Osteocyte (in vitro differentiated cells): ENCODE results near the gene TLCD3A. TPM values are rescaled to one million over a fixed set of nuclear protein-coding genes. Genes with fewer than 3 reads are reported as not detected.
"Not testable (repeated sequence)": the region's sequence is repeated elsewhere in the genome, so short reads cannot be mapped to it uniquely, and the experiment has no call there.

Source experiments
- DNase-seq: peaks from one replicate; pipeline ENCODE4 v3.0.0; 2021; ENCODE audit warnings: mixed read lengths; ENCODE audit not compliant: unreplicated experiment; ENCODE audit errors: extremely low spot score
- H3K27ac Mint-ChIP-seq: one replicate; pipeline ENCODE4 v1.8.0; 2021; ENCODE audit warnings: mild to moderate bottlenecking, mixed read lengths; ENCODE audit not compliant: unreplicated experiment
- H3K27me3 Mint-ChIP-seq: one replicate; pipeline ENCODE4 v1.8.0; 2021; ENCODE audit warnings: mixed read lengths; ENCODE audit not compliant: unreplicated experiment
- H3K36me3 Mint-ChIP-seq: one replicate; pipeline ENCODE4 v1.8.0; 2021; ENCODE audit warnings: mixed read lengths; ENCODE audit not compliant: unreplicated experiment
- H3K4me1 Mint-ChIP-seq: one replicate; pipeline ENCODE4 v1.8.0; 2021; ENCODE audit warnings: mixed read lengths; ENCODE audit not compliant: unreplicated experiment
- H3K4me3 Mint-ChIP-seq: one replicate; pipeline ENCODE4 v1.8.0; 2021; ENCODE audit warnings: mild to moderate bottlenecking, moderate library complexity, mixed read lengths; ENCODE audit not compliant: unreplicated experiment
- H3K9me3 Mint-ChIP-seq: one replicate; pipeline ENCODE4 v1.8.0; 2021; ENCODE audit warnings: mixed read lengths; ENCODE audit not compliant: unreplicated experiment
- total RNA-seq: library from RNA; stranded (reverse); gene quantifications from 2 replicates; pipeline ENCODE4 v1.2.1, GENCODE V29; 2021
- TF ChIP-seq, protein P1 (sequence below): fragments of 200-600 bp; sonication (generic); IDR thresholded peaks from 2 replicates; pipeline ENCODE4 v1.5.0; 2021; ENCODE audit warnings: antibody characterized with exemption, mild to moderate bottlenecking, moderate library complexity

The TLCD3A gene
- total RNA-seq, 1 donor from 2014 or later: 23.7 TPM

DNA sequence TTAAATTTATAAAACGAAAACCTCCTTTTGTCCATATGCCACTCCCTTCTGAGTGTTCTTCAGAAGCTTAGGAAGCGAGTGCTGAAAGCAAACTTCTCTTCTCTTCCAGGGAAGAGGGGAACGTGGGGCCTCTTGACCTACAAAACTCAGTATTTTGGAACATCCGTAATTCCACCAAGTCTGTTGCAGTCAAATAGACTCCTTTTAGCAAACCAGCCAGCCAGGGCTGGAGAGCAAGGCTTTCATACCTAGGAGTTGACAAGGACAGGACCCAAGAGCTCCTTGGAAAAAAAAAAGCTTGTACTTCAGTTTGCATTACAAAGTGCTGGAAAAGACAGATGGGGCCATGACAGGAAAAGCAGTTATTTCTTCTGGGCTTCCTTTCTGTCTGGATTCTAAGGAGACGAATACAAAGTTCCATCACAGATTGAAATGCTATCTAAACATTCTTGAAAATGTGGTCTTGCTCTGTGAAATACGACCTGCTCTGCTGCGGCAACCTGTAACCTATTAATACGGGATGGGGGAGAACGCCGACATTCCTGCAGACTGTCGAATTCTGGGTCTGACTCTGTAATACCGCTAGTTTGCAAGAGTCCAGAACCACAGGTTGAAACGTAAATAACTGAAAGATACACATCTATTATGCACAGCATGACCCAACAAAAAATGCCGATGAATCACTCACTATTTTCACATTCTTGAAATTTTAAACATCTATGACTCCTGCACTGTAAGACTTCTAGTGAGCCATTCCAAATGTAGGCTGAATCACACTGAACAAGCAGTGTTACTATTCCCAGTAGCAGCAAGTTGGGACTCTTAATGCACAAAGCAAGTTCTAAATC is 38.4 kb upstream of the TLCD3A start:
- H3K36me3 Mint-ChIP-seq: peaks cover 32% of the 10 kb centered on the region
- no peaks in the 10 kb centered on the region for H3K27me3 Mint-ChIP-seq
- no peak for DNase-seq
- no peaks in the 10 kb centered on the region for H3K9me3 Mint-ChIP-seq
- peak overlapping the region; percentile 37 for H3K4me3 Mint-ChIP-seq
- peak overlapping the region; percentile 87 for H3K27ac Mint-ChIP-seq
- peaks cover 34% of the 10 kb centered on the region for H3K4me1 Mint-ChIP-seq
- TF ChIP-seq, protein P1, sequence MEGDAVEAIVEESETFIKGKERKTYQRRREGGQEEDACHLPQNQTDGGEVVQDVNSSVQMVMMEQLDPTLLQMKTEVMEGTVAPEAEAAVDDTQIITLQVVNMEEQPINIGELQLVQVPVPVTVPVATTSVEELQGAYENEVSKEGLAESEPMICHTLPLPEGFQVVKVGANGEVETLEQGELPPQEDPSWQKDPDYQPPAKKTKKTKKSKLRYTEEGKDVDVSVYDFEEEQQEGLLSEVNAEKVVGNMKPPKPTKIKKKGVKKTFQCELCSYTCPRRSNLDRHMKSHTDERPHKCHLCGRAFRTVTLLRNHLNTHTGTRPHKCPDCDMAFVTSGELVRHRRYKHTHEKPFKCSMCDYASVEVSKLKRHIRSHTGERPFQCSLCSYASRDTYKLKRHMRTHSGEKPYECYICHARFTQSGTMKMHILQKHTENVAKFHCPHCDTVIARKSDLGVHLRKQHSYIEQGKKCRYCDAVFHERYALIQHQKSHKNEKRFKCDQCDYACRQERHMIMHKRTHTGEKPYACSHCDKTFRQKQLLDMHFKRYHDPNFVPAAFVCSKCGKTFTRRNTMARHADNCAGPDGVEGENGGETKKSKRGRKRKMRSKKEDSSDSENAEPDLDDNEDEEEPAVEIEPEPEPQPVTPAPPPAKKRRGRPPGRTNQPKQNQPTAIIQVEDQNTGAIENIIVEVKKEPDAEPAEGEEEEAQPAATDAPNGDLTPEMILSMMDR: no peak

DNA sequence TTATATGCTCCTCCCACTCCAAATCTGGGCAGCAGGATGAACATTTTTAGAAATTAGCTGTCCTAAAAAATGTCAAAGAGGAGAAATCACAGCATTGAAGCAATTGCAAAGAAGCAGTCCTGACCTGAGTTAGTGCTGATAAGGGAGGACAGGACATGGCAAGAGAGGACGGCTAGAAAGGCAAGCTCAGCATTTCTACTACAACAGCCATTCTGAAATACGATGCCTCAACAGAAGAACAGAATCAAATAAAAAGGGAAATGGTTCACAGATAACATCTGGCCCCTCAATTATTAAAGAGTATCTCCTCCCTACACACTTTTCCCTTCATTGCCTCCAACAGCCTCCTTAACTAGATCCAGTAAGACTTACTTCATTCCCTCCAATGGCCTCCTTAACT is 36.0 kb upstream of the TLCD3A start:
- Mint-ChIP-seq H3K4me1 (peaks cover 34% of the 10 kb centered on the region), H3K27me3 (no peaks in the 10 kb centered on the region), H3K36me3 (peaks cover 20% of the 10 kb centered on the region), H3K4me3 (no peak overlapping the region), H3K27ac (no peak overlapping the region), H3K9me3 (no peaks in the 10 kb centered on the region)
- TF ChIP-seq, protein P1: no peak
- DNase-seq: no peak

GRCh38 chr17:697682-698081 is 34.7 kb upstream of the TLCD3A start:
- H3K27ac Mint-ChIP-seq: no peak overlapping the region
- H3K36me3 Mint-ChIP-seq: peaks cover 18% of the 10 kb centered on the region
- H3K27me3 Mint-ChIP-seq: no peaks in the 10 kb centered on the region
- TF ChIP-seq, protein P1: no peak
- H3K4me1 Mint-ChIP-seq: peaks cover 24% of the 10 kb centered on the region
- H3K9me3 Mint-ChIP-seq: no peaks in the 10 kb centered on the region
- DNase-seq: no peak
- H3K4me3 Mint-ChIP-seq: no peak overlapping the region

DNA sequence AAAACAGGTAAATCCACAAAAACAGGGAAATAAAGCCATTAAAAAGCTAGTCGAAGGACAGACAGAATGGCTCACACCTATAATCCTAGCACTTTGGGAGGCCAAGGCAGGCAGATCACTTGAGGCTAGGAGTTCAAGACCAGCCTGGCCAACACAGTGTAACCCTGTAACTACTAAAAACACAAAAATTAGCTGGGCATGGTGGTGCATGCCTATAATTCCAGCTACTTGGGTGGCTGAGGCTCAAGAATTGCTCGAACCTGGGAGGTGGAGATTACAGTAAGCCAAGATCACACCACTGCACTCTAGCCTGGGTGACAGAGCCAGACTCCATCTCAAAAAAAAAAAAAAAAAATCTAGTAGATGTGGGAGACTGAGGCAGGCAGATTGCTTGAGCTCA is 34.3 kb upstream of the TLCD3A start:
- peaks cover 18% of the 10 kb centered on the region for H3K36me3 Mint-ChIP-seq
- not testable (repeated sequence) for DNase-seq, H3K27ac Mint-ChIP-seq, H3K9me3 Mint-ChIP-seq, H3K27me3 Mint-ChIP-seq, H3K4me3 Mint-ChIP-seq
- peaks cover 22% of the 10 kb centered on the region for H3K4me1 Mint-ChIP-seq

- no peaks in the 10 kb centered on the region for H3K9me3 Mint-ChIP-seq
- no peak overlapping the region for H3K27ac Mint-ChIP-seq
- TF ChIP-seq, protein P1: no peak
- no peaks in the 10 kb centered on the region for H3K27me3 Mint-ChIP-seq
- DNase-seq: no peak
- peaks cover 10% of the 10 kb centered on the region for H3K4me1 Mint-ChIP-seq
- H3K36me3 Mint-ChIP-seq: peaks cover 18% of the 10 kb centered on the region
- H3K4me3 Mint-ChIP-seq: no peak overlapping the region
Measured at GRCh38 chr17:699345-699744, 33.1 kb upstream of the TLCD3A start.
